OCI-LY3 (cell line): ENCODE measurements around the gene CRISP2.

Experiments
- CTCF ChIP-seq: fragments of 200-600, 300-600 bp; sonication (generic); IDR thresholded peaks from 2 replicates; pipeline ENCODE4 v1.5.1; 2014; ENCODE audit warnings: antibody characterized with exemption, low read length, low read depth
- EZH2phosphoT487 ChIP-seq: fragments of 200-600 bp; shearing (Covaris generic); IDR thresholded peaks from 2 replicates; pipeline ENCODE4 v1.6.1; 2018; ENCODE audit warnings: antibody characterized with exemption, mixed run types, low read depth

- TF ChIP-seq EZH2phosphoT487 (no peak), CTCF (no peak)
These were observed 30.9 kb upstream of the CRISP2 start, which contains the start of gene CRISP3 for GRCh38 chr6:49744259-49744658.
